HG03571 (cell line): ENCODE measurements around the gene TICRR.

Source experiments
- ATAC-seq: cut with Tn5 transposase; IDR thresholded peaks from one replicate; pipeline ENCODE4 v1.9.1; 2021; ENCODE audit not compliant: unreplicated experiment

TICRR gene

DNA sequence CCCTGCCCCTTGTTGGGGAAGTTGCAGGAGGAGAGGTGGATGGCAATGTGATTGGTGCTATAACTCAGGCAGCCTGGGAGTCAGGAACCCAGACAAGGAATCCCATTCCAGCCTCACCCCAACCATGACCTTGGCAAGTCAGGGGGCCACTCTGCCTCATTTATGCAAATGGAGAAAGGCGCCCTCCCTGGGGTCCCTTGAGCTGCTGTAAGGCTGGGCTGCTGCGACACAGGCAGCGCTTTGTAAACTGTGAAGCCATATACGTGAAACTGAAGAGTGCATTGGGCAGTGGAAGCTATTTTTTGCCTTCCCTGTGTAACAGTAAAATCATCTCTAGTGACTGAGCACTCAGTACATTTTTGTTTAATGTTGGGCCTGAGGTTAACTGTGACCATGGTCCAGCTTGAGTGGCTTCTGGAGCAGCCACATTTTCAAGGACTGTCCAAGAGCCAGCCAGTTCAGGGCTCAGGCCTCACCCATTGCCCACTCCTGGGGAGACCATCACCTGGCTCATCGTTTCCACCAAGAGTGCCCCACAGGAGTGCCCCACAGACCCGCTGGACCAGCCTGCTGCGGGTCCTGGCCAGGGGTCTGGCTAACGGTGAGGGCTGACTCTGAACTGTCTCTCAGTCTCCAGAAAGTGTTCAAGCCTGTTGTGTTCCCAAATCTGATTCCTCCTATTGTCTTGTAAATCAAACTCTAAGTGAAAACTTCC lies 52.1 kb downstream of the TICRR start:
- ATAC-seq = no peak

DNA sequence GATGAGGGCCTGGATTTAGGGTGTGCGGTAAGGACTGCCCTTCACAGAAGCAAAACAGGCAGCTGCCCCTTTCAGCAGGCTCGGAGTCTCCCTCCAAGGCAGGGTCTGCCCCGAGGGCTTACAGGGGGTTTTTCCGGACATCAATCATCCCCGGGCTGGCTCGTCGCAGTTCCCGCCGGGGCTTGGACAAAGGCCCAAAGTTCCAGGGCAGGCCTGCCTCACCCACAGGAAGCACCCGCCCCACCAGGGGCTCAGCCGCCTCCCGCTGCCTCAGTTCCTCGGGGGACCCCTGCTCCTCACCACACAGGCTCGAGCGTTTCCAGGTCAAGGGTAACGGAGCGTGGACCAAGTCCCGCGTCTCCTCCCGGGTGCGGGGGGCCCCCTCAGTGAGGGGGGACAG lies 53.0 kb downstream of the TICRR start:
- ATAC-seq = no peak

GRCh38 chr15:89628806-89629715 lies 53.8 kb downstream of the TICRR start:
- ATAC-seq = no peak

- ATAC-seq = no peak
These were observed 54.6 kb downstream of the TICRR start for GRCh38 chr15:89629829-89630228.

- ATAC-seq = no peak
These were observed 55.0 kb downstream of the TICRR start for GRCh38 chr15:89630260-89630659.

DNA sequence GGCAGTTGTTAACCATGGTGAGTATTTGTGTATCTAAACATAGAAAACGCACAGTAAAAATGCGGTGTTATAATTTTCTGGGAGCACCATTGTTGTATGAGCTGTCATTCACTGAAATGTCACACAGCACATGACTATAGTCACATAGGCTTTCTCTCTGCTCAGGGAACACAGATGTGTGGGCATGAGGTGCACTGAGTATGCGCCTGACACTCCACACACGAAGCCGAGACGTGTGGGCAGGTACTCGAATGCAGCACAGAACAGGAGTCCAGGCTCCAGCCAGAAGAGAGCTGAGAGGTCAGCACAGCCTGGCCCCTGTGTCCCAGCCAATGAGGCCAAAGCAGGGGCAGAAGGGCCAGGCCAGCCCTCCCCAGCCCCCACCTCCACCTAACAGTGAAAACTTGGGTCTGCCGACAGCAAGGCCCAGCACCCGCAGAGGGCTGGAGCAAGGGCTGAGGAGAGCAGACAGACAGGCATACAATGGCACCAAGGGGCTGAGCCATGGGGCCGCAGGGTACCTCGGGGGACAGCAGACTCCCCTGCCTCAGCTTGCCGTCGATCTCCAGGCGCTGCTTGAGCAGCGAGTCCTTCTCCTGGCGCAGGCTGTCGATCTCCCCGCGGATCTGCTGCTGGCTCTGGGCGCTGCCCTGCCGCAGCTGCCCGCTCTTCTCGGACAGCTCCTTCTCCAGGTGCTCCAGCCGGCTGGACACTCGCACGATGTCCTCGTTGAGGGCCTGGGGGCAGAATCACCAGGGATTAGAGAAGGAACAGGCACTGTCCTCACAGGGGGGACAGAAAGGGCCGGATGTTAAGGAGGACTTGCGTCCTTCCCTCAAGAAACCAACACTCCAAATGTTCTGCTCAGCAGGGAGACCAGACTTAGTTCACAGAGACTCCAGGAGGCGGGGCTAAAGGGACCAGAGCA lies 56.0 kb downstream of the TICRR start:
- ATAC-seq = no peak

- ATAC-seq = no peak
These were observed 56.6 kb downstream of the TICRR start for GRCh38 chr15:89631902-89632264.

- no peak for ATAC-seq
These were observed 57.5 kb downstream of the TICRR start for GRCh38 chr15:89632563-89633430.

DNA sequence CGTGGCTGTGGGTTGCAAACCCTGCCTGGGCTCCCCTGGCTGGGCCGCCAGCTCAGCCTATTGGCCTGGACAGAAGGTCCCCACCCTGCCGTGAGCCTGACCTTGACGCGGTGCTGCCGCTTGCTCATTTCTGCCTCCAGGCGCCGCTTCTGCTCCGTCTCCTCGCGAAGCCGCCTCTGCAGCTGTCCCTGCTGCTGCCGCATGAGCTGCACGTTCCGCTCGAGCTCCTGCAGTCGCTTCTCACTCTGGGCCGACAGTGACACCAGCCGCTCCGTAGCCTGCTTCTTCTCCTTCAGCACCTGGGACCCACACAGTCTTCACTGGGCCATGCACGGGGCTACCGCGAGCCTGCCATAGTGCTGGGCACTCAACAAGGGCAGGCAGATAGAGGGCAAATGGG lies 58.3 kb downstream of the TICRR start:
- no peak for ATAC-seq

- ATAC-seq = no peak
These were observed 65.0 kb downstream of the TICRR start for GRCh38 chr15:89640245-89640644.

DNA sequence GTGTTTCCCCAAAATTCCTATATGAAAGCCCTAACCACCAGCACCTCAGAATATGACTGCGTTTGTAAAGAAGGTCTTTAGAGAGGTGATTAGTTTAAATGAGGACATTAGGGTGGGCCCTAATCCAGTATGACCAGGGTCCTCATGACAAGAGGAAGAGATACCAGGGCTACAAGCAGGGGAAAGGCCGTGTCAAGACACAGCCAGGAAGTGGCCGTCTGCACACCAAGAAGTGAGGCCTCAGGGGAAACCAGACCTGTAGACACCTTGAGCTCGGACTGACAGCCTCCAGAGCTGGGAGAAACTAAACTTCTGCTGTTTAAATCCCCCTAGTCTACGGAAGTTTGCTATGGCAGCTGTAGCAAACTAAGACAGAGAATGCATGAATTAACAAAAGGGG lies 65.8 kb downstream of the TICRR start:
- ATAC-seq = no peak

DNA sequence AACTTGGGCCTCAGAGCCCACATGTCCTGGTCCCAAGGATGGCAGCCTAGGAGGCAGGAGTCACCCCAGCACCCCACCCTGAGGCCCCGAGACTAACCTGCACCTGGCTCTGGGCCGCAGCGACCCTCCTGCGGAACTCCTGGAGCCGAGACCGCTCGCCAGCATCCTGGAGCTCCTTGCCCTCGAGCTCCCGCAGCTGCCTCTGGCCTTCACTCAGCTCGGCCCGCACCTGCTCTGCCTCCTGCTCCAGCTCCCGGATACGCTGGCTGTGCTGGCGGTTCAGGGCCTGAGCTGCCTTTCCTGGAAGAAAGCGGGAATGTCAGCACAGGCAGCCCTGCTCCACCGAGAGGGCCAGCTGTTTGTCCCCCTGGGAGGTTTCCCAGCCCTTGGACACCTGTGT lies 66.8 kb downstream of the TICRR start:
- ATAC-seq = no peak

GRCh38 chr15:89645680-89646079 lies 70.4 kb downstream of the TICRR start:
- no peak for ATAC-seq

- ATAC-seq = no peak
These were observed 71.3 kb downstream of the TICRR start for GRCh38 chr15:89646416-89647141.

DNA sequence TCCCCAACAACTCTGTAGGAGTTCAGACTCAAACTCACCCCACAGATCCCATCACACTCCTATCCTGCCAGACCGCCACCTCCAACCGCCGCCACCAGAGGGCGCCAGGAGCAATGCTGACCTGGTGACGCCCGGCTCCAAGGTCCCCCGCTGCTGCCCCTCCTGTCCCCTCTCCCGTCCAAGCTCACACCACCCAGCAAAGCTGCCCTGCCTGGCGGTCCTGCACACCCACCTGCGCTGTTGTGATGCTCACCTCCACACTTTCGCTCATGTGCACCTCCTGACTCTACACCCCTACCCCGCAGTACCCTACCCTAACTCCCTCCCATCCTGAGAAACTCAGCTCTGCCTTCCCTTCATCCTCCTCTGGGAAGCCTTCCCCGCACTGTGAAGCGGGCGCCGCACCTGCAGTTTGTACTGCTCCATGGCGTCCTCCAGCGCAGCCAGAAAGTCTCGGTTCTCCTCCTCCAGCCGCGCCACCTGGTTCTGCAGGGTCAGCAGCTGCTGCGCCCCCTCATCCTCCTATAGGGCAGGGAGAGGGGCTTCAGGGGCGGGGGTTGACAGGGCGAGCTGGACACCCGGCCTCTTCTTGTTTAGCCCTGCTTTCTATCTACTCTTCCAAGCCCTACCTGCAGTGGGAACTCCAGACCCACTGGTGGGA lies 72.1 kb downstream of the TICRR start:
- ATAC-seq = no peak

GRCh38 chr15:89648106-89649012 lies 73.1 kb downstream of the TICRR start:
- ATAC-seq = no peak

DNA sequence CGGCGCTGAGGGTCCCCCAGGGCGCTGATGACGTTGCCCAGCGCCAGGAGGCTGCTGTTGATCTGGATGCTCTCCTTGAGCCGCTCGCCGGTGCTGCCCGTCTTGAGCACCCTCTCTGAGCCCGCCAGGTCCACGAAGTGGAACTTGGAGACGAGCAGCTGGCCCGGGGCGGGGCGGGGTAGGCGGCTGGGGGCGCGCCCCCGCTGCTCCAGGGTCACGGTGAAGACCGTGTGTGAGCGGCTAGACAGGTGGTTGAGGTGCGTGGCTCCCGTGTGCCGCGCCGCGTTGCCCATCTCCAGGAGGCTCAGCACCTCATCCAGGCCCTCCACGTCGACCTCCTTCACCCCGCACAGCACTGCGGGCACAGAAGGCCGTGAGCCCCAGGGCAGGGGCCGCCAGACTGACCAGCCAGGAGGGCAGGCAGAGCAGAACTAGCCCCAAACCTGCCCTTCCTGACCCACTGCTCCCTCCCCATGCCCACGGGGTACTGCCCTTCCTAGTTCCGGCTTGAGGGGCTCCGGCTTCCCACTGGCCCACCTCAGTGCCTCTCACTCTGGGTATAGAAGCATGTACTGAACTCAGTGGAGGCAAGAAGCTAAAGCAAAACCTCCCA lies 73.8 kb downstream of the TICRR start:
- no peak for ATAC-seq

- no peak for ATAC-seq
These were observed 74.4 kb downstream of the TICRR start for GRCh38 chr15:89649716-89650115.
